Spinal cord (tissue), 10 donors: Measurements from ENCODE around the gene AFF2. TPM values are rescaled to one million over a fixed set of nuclear protein-coding genes. Genes with fewer than 3 reads are reported as not detected.
A peak's percentile ranks its signal among the peaks of the same experiment; 100 is the strongest.

Source experiments
- DNase-seq, 6 donors: peaks; one replicate each; pipeline versions ENCODE4 v3.0.0 to v3.0.0-alpha.2; 2013 to 2015; ENCODE audit warnings: low spot score in 6 of 6, low read depth in 4 of 6
- H3K27ac ChIP-seq: one replicate; pipeline ENCODE4 v1.5.1; 2013; ENCODE audit warnings: low read depth, low read length, control low read depth
- H3K27me3 ChIP-seq: one replicate; pipeline ENCODE4 v1.6.1; 2013; ENCODE audit warnings: low read length; ENCODE audit not compliant: control insufficient read depth, insufficient read depth
- H3K36me3 ChIP-seq: one replicate; pipeline ENCODE4 v1.6.1; 2013; ENCODE audit warnings: low read length; ENCODE audit not compliant: control insufficient read depth, insufficient read depth
- H3K4me1 ChIP-seq: one replicate; pipeline ENCODE4 v1.6.1; 2013; ENCODE audit warnings: low read length; ENCODE audit not compliant: control insufficient read depth, insufficient read depth
- H3K4me3 ChIP-seq: one replicate; pipeline ENCODE4 v1.5.1; 2013; ENCODE audit warnings: low read depth, low read length, control low read depth
- H3K9me3 ChIP-seq: one replicate; pipeline ENCODE4 v1.6.1; 2013; ENCODE audit warnings: low read length; ENCODE audit not compliant: control insufficient read depth, insufficient read depth
- WGBS: methylation state at CpG from one replicate; pipeline ENCODE4 v1.1.5; 2013; ENCODE audit warnings: missing lambda C conversion rate; ENCODE audit not compliant: insufficient coverage; 5-methylcytosine and 5-hydroxymethylcytosine counted together
- polyA plus RNA-seq, 2 donors: library from polyadenylated mRNA; unstranded; fragments of 120-200 nt; gene quantifications; one replicate each; pipeline ENCODE4 v1.2.1, GENCODE V29; 2013; ENCODE audit not compliant: insufficient read length in 2 of 2
- total RNA-seq, 2 donors: library from RNA; depleted of rRNA in 1 of 2; stranded (reverse); fragments of 120-200 nt in 1 of 2; fragments of >200 nt in 1 of 2; gene quantifications; one replicate each; pipeline versions ENCODE4 v1.2.3 to v1.2.4, GENCODE V29; 2013 to 2014
- donor health status: healthy.

The AFF2 gene
- total and polyA plus RNA-seq, 4 donors, result 14.5 to 49.8 (median 33.1) TPM

DNA sequence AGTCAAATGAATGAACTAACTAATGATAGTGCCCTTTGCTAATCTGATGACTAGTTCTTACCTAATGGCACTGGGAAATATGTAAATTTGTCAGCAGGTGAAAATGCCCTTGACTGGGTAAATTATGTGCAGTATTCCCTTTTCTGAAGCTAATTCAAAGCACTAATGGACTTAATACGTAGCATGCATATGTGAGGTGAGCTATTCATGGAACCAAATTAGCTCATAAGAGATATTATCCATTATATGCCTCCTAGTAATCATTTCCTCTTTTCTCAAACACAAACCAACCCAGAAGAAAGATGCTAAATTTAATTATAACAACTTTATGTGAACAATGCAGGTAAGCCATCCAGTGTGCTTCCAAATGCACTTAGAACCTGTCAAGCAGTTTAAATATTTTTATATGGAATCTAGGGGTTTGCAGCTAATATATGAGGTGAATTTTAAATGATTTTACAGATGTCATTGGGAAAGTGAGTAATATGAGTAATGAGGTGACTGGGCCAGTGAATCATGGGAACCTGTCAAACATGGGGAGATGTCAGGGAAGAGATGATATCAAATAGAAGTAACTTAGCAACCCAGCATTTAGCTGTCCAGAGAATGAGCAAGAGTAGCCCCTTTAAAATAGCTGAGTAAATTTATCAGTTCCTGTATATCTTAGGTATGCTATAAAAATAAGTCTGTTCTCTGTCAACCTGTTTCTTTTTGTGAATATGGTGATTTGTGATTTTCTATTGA, 315.0 kb downstream of the AFF2 start:
- Histone ChIP-seq H3K27me3 (peaks cover 4% of the 10 kb centered on the region), H3K9me3 (no peaks in the 10 kb centered on the region), H3K36me3 (no peaks in the 10 kb centered on the region), H3K27ac (no peak overlapping the region), H3K4me3 (no peak overlapping the region), H3K4me1 (no peaks in the 10 kb centered on the region)
- no CpG with 5 or more reads among the region's 1 CpG for WGBS
- DNase-seq, result no peak

- no CpG with 5 or more reads among the region's 2 CpGs for WGBS
- Histone ChIP-seq H3K4me1 (no peaks in the 10 kb centered on the region), H3K4me3 (no peak overlapping the region), H3K27ac (no peak overlapping the region), H3K9me3 (no peaks in the 10 kb centered on the region), H3K36me3 (no peaks in the 10 kb centered on the region), H3K27me3 (no peaks in the 10 kb centered on the region)
- DNase-seq, result no peak
Measured at GRCh38 chrX:148823986-148824385, 323.6 kb downstream of the AFF2 start.

DNA sequence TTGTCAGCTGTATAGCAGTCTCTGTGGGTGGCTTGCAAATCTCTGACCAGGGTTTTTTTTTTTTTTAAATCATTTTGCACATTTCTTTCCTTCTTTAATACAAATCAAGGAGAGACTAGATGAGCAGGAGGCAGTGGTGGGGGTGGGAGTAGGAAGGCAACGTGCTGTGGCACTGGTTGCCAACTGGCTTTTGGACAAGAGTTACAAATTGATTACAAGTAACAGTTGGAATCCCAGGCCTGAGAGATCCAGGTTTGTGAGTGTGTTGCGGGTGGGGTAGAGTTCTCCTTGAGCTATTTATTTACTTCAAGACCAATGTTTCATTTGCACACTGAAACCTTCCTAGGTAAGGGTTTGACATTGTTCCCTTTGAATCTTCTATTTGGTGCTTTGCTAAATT, 325.3 kb downstream of the AFF2 start:
- no peaks in the 10 kb centered on the region for H3K4me1 ChIP-seq
- DNase-seq, result peak in 1 of 6 donors; percentile 61
- no peak overlapping the region for H3K27ac ChIP-seq
- H3K9me3 ChIP-seq, result no peaks in the 10 kb centered on the region
- WGBS, result 50% methylated on average over 1 of the region's 2 CpGs
- H3K27me3 ChIP-seq, result no peaks in the 10 kb centered on the region
- H3K4me3 ChIP-seq, result no peak overlapping the region
- no peaks in the 10 kb centered on the region for H3K36me3 ChIP-seq

DNA sequence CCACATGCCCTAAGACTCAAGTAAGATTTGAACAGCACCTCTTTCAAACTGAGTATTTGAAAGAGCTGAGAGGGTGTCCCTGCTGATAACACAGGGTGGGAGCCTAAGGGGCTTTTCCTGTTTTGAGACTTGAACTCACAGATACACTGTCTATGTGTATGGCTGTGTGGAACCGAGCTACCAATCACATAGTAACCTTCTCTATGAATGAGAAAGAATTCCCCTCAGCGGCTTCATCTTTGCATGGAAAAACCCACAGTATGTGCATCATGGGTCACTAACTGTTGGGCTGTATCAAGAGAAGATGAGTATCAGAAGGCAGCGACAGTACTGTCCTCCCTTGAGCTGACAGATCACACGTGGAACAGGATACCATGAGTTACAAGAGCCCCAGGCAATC, 336.3 kb downstream of the AFF2 start:
- H3K9me3 ChIP-seq, result no peaks in the 10 kb centered on the region
- H3K4me1 ChIP-seq, result no peaks in the 10 kb centered on the region
- H3K4me3 ChIP-seq, result no peak overlapping the region
- DNase-seq, result no peak
- 36% methylated on average over 2 of the region's 4 CpGs for WGBS
- H3K27ac ChIP-seq, result no peak overlapping the region
- H3K36me3 ChIP-seq, result no peaks in the 10 kb centered on the region
- H3K27me3 ChIP-seq, result no peaks in the 10 kb centered on the region

- no peak for DNase-seq
- no peak overlapping the region for H3K27ac ChIP-seq
- no peaks in the 10 kb centered on the region for H3K9me3 ChIP-seq
- no peaks in the 10 kb centered on the region for H3K36me3 ChIP-seq
- no peaks in the 10 kb centered on the region for H3K27me3 ChIP-seq
- WGBS, result no CpG with 5 or more reads among the region's 1 CpG
- no peak overlapping the region for H3K4me3 ChIP-seq
- H3K4me1 ChIP-seq, result no peaks in the 10 kb centered on the region
Measured at GRCh38 chrX:148850631-148851030, 350.2 kb downstream of the AFF2 start.

DNA sequence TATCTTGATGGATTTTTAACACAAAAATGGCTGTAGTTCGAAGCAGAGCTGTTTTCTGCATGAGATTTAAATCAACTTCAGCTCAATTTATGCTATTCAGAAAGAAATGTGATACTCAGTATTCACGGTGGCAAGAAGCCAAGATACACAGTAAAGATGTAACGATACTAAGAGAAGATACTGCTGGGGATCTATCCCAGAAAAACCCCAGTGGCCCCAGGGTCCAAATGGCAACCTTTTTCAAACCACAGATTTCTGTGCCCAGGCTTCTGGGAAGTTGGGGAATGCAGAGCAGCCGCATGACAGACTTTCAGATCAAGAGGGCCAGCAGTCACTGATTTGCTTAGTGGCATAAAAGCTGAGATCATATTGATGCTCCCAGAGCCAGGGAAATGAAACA, 353.9 kb downstream of the AFF2 start:
- no peak overlapping the region for H3K27ac ChIP-seq
- WGBS, result 41% methylated on average over 2 of the region's 4 CpGs
- H3K36me3 ChIP-seq, result no peaks in the 10 kb centered on the region
- DNase-seq, result peak in 1 of 6 donors; percentile 54
- no peaks in the 10 kb centered on the region for H3K27me3 ChIP-seq
- H3K4me3 ChIP-seq, result no peak overlapping the region
- H3K9me3 ChIP-seq, result no peaks in the 10 kb centered on the region
- H3K4me1 ChIP-seq, result no peaks in the 10 kb centered on the region

DNA sequence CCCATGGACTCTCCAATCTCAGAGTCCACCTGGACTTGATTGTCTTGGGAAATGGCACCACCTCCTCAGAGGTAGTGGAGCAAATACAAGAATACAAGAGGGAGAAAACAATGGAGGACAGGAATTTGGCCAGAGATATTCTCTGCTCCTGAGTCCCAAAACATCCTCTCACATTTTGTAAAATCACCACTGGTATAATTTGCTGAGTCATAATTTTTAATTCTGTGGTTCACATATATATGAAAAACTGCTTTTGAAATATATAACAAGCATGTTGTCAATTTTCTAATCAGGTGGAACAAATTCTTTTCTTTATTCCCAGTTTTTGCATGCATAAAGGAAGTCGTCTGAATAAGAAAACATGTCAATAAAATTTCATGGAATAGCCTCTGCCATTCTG, 356.1 kb downstream of the AFF2 start:
- Histone ChIP-seq H3K9me3 (no peaks in the 10 kb centered on the region), H3K4me1 (no peaks in the 10 kb centered on the region), H3K4me3 (no peak overlapping the region), H3K27ac (no peak overlapping the region), H3K36me3 (no peaks in the 10 kb centered on the region), H3K27me3 (no peaks in the 10 kb centered on the region)
- DNase-seq, result no peak
- WGBS, result no CpG with 5 or more reads among the region's 1 CpG

DNA sequence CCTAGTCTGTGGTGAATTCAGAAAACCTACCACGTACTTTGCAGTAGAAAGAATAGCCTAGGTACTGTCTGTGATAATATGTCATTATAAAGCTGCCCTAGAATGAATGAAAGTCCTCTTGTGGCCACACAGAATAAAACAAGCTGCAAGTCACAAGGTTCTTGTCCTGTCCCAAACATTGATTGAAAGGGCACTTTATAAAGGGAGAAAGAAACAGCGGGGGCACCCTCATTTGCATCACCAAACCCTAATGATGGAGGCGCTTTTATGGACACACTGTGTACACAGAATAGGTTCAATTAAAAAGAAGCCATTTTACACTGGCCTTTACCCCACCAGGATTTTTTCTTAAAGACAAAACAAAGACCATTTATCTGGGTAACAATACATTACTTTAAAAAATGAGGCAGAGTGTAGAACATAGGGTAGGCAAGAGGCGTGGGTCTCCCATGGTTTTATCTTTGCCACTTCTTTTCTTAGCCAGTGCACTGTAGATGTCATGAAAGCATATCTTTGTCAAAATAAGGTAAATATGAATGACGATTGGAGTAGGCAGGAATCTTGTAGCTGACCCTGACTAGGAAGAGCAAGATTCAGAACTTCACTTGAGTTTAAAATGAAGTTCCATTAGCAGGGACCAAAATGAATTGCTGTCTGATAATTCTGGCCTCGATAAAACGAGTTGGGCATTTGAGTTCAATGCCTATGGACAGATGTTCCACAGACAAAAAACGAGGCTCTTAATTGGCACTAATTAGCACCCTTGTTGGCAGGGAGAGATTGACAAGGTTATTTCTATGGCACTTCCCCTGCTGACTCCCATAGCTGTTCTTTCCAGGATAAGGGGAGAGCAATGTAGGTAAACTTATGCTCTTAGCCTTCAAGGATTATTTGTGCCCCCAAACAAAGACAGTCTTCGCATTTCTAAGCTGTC, 365.1 kb downstream of the AFF2 start:
- H3K36me3 ChIP-seq, result no peaks in the 10 kb centered on the region
- H3K27me3 ChIP-seq, result peaks cover 2% of the 10 kb centered on the region
- WGBS, result 17% methylated on average over 4 of the region's 9 CpGs
- H3K4me3 ChIP-seq, result no peak overlapping the region
- no peaks in the 10 kb centered on the region for H3K4me1 ChIP-seq
- no peaks in the 10 kb centered on the region for H3K9me3 ChIP-seq
- no peak overlapping the region for H3K27ac ChIP-seq
- peak in 2 of 6 donors; percentile 54 to 71 for DNase-seq

DNA sequence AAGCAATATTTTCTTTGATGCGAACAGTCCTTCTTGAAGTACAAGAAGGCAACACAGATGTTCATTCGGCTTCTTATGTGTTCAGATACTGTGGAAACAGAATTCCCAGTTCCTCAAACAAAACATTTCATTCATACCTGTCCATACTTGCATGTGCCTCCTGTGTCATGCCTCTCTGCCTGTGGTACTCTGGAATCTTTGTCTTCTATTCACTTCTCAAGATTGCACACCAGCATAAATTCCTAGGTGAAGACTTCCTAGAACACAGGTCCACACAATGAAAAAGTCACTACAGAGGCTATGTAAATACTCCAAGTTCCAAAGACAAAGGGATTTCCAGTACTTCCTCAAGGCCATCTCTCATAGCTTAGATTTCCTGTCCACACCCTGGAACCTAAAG, 367.2 kb downstream of the AFF2 start:
- DNase-seq, result no peak
- Histone ChIP-seq H3K27ac (no peak overlapping the region), H3K9me3 (no peaks in the 10 kb centered on the region), H3K4me1 (no peaks in the 10 kb centered on the region), H3K36me3 (no peaks in the 10 kb centered on the region), H3K27me3 (peaks cover 2% of the 10 kb centered on the region), H3K4me3 (no peak overlapping the region)
- WGBS, result 33% methylated on average over 1 of the region's 2 CpGs
